Stimulated activated CD4-positive, alpha-beta T cell treated with anti-CD3 and anti-CD28 coated beads, Interleukin-1b, Interleukin-23, amount 100 ng/mL, for 48 hours (primary cell): ENCODE measurements around the gene CYTH1.

Source experiments
- DNase-seq: peaks from one replicate; pipeline ENCODE4 v3.0.0-alpha.2; 2020

The CYTH1 gene

DNA sequence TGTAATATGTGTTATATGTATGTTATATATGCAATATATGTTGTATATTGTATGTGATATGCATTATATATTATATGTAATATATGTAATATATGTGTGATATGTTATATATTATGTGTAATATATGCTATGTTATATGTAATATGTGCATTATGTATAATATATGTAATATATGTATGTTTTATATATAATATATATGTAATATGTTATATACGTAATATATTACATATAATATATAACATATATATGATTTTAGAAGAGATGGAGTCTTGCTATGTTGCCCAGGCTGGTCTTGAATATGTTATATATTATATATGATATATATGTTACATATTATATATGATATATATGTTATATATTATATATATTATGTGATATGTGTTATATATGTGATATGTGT, 139.4 kb downstream of the CYTH1 start:
- no peak for DNase-seq

DNA sequence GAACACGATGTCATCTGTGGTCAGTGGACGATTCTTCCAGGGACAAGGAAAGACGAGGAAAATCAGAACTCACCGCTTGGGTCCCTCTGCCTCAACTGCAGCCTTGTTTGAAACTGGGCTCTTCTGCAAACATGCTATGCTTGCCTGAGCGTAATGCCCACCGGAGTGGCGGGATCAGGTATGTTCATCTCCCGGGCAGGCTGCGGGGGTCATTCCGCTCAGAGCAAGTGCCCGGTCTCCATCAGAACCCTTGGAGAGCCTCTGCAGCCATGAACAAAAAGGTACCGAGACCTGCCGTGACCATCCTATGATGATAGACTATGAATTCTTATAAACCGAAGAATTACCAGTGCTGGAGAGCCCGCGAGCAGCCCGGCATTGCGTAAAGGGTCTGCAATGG, 140.4 kb downstream of the CYTH1 start:
- DNase-seq, result no peak

DNA sequence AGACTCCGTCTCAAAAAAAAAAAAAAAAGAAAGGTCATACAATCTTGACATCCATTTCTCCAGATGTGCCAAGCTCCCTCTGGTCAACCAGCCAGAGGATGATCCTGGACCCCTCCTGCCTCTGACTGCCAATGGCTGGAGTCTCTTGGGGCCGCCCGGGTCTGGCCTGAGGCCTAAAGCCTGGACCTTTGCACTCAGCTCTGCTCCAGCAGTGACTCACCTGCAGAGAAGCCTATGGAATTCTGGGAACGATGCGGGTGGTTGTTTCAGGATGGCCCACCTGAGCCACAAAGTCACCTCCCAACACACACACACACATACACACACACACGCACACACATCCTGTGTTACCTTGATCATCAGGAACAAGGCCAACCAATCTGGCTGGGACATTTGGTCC, 140.8 kb downstream of the CYTH1 start:
- no peak for DNase-seq

GRCh38 chr17:78640700-78641099, 141.4 kb downstream of the CYTH1 start:
- no peak for DNase-seq

GRCh38 chr17:78637643-78638420, 144.2 kb downstream of the CYTH1 start:
- no peak for DNase-seq

- no peak for DNase-seq
Measured at GRCh38 chr17:78637146-78637545, 144.9 kb downstream of the CYTH1 start.

- no peak for DNase-seq
Measured at GRCh38 chr17:78634154-78634553, 147.9 kb downstream of the CYTH1 start.

DNA sequence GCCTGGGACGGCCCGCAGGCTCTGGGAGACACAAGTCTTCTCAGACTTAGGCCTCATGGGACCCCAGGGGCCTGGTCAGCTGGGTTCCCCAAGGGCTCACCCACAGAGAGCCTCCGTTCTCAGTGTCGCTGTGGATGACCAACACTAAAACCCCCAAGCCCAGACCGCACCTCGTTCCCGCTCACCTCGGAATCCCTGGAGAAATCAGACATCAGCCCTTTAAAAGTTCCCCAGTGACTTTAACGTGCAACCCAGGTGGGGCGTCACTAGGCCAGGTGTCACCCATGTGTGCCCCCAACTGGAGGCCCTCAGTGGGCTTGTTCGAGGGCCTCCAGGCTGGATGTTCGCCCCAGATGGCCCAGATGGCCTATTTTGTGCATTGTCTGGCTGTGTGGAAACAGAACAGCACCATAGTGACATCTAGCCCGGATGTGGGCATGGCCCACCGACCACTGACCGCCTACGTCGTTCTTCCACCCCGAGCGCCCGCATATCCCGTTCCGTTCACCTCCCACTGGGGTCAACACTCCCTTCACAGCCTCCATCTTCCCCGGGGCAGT, 152.6 kb downstream of the CYTH1 start:
- no peak for DNase-seq

GRCh38 chr17:78628547-78629435, 153.3 kb downstream of the CYTH1 start:
- no peak for DNase-seq

DNA sequence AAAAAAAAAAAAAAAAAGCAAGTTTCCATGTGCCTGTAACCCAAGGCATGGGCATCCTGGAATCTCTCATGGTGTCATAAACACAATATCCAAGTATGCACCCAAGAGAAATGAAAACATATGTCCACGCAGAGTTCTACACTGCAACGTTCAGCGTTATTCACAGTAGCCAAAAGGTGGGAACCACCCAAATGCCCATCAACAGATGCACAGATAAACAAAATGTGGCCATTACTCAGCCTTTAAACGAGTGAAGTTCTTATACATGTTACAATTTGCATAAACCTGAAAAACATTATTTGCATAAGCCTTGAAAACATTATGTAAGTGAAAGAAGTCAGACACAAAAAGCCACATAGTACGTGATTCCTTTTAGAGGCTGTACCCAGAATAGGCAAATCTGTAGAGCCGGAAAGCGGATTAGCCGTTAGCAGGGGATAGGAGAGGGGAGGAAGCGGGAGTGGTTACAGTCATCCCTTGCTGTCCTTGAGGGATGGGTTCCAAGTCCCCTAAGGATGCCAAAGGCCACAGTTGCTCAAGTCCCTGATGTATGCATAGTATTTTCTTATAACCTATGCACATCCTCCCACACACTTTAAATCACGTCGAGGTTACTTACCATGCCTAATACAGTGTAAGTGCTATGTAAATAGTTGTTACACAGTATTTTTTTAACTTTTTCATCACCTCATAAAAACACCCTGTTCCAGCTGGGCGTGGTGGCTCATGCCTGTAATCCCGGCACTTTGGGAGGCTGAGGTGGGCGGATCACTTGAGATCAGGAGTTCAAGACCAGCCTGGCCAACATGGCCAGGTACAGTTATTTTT, 157.5 kb downstream of the CYTH1 start:
- no peak for DNase-seq
